GM18511 (cell line): ENCODE measurements around the gene S100A5.

ENCODE experiments used
- ATAC-seq: cut with Tn5 transposase; IDR thresholded peaks from one replicate; pipeline ENCODE4 v1.9.1; 2021; ENCODE audit warnings: mild to moderate bottlenecking, moderate library complexity; ENCODE audit not compliant: unreplicated experiment

S100A5 gene

GRCh38 chr1:153513023-153513422 is 27.7 kb downstream of the S100A5 start:
- ATAC-seq, result no peak

GRCh38 chr1:153510984-153511410 is 29.7 kb downstream of the S100A5 start:
- peak; percentile 67 for ATAC-seq

GRCh38 chr1:153509729-153510354 is 30.9 kb downstream of the S100A5 start:
- ATAC-seq, result no peak

GRCh38 chr1:153509036-153509435 is 31.7 kb downstream of the S100A5 start:
- ATAC-seq, result no peak

- no peak for ATAC-seq
Measured at GRCh38 chr1:153507926-153508583, 32.7 kb downstream of the S100A5 start.

GRCh38 chr1:153506831-153507413 is 33.8 kb downstream of the S100A5 start:
- no peak for ATAC-seq

GRCh38 chr1:153506386-153506785 is 34.3 kb downstream of the S100A5 start:
- ATAC-seq, result no peak

GRCh38 chr1:153505576-153505975 is 35.2 kb downstream of the S100A5 start:
- no peak for ATAC-seq

GRCh38 chr1:153503766-153504165 is 37.0 kb downstream of the S100A5 start:
- ATAC-seq, result no peak

- no peak for ATAC-seq
Measured at GRCh38 chr1:153498746-153499145, 42.0 kb downstream of the S100A5 start.

GRCh38 chr1:153495536-153495935 is 45.2 kb downstream of the S100A5 start:
- no peak for ATAC-seq

GRCh38 chr1:153494976-153495535 is 45.7 kb downstream of the S100A5 start:
- ATAC-seq, result no peak

GRCh38 chr1:153493343-153493960 is 47.3 kb downstream of the S100A5 start:
- no peak for ATAC-seq

- no peak for ATAC-seq
Measured at GRCh38 chr1:153490272-153491051, 50.3 kb downstream of the S100A5 start.

- no peak for ATAC-seq
Measured at GRCh38 chr1:153488731-153489130, 52.0 kb downstream of the S100A5 start.

- no peak for ATAC-seq
Measured at GRCh38 chr1:153487707-153488106, 53.0 kb downstream of the S100A5 start.
